Measurements from ENCODE around the gene ARHGEF40.

GRCh38 chr14:21071225-21072030, 1.3 kb downstream of the ARHGEF40 start:
- TF ChIP-seq POLR2A (IDR thresholded peaks at IDR 0.05) (no peak), CTCF (IDR thresholded peaks at IDR 0.05) (no peak)
